BE2C (cell line): ENCODE data around the gene ZNF764. TPM values are rescaled to one million over a fixed set of nuclear protein-coding genes. Genes with fewer than 3 reads are reported as not detected.

ENCODE experiments used
- DNase-seq: peaks from one replicate; pipeline ENCODE4 v3.0.0-alpha.2; 2020
- H3K27me3 ChIP-seq: fragments of 250-450 bp; sonication (Bioruptor Pico); 2 replicates; pipeline ENCODE4 v1.5.1; 2020; ENCODE audit warnings: mild to moderate bottlenecking
- H3K36me3 ChIP-seq: fragments of 250-450 bp; sonication (Bioruptor Pico); 2 replicates; pipeline ENCODE4 v1.5.1; 2020; ENCODE audit warnings: mild to moderate bottlenecking
- H3K4me1 ChIP-seq: fragments of 250-450 bp; sonication (Bioruptor Pico); 2 replicates; pipeline ENCODE4 v1.5.1; 2020
- H3K4me3 ChIP-seq: 2 replicates; pipeline ENCODE4 v1.5.1; 2011; ENCODE audit warnings: low read depth, low read length
- H3K9me3 ChIP-seq: fragments of 250-450 bp; sonication (Bioruptor Pico); 2 replicates; pipeline ENCODE4 v1.5.1; 2020
- CTCF ChIP-seq: IDR thresholded peaks from 2 replicates; pipeline ENCODE4 v1.5.1; 2012; ENCODE audit warnings: mild to moderate bottlenecking, low read depth, low read length
- polyA plus RNA-seq: library from polyadenylated mRNA; unstranded; fragments of >200 nt; gene quantifications from one replicate; pipeline ENCODE4 v1.2.1, GENCODE V29; 2012; ENCODE audit warnings: low read depth, missing spikeins; ENCODE audit not compliant: insufficient read length, insufficient read depth

Gene ZNF764
- 20.1 TPM for polyA plus RNA-seq

GRCh38 chr16:30557957-30558788 is at the start of gene ZNF764:
TSS of gene ZNF764 (minus strand) at chr16:30558374. CDS start at chr16:30558182, 192 bp downstream.
- TF ChIP-seq CTCF: no peak
- DNase-seq: peak; percentile 96
- peak within 1 kb of the TSS; percentile 85 for H3K4me3 ChIP-seq

GRCh38 chr16:30606004-30606403 is 47.8 kb upstream of the ZNF764 start:
- no peaks in the 10 kb centered on the region for H3K27me3 ChIP-seq
- H3K4me3 ChIP-seq: no peak overlapping the region
- DNase-seq: no peak
- peaks cover 38% of the 10 kb centered on the region for H3K36me3 ChIP-seq
- no peak for TF ChIP-seq CTCF
- no peaks in the 10 kb centered on the region for H3K4me1 ChIP-seq
- H3K9me3 ChIP-seq: no peaks in the 10 kb centered on the region

More at GRCh38 chr16:30557957-30558788, at the start of gene ZNF764:
- H3K36me3 ChIP-seq: peaks cover 19% of the 10 kb centered on the region
- H3K27me3 ChIP-seq: no peaks in the 10 kb centered on the region
- H3K9me3 ChIP-seq: no peaks in the 10 kb centered on the region
- no peaks in the 10 kb centered on the region for H3K4me1 ChIP-seq

GRCh38 chr16:30605158-30605557 is 47.0 kb upstream of the ZNF764 start:
- TF ChIP-seq CTCF: no peak
- DNase-seq: no peak
- H3K27me3 ChIP-seq: no peaks in the 10 kb centered on the region
- no peak overlapping the region for H3K4me3 ChIP-seq
- no peaks in the 10 kb centered on the region for H3K9me3 ChIP-seq
- H3K4me1 ChIP-seq: no peaks in the 10 kb centered on the region
- peaks cover 38% of the 10 kb centered on the region for H3K36me3 ChIP-seq

GRCh38 chr16:30604316-30604947 is 46.3 kb upstream of the ZNF764 start:
- Histone ChIP-seq H3K4me3 (no peak overlapping the region), H3K4me1 (no peaks in the 10 kb centered on the region), H3K9me3 (no peaks in the 10 kb centered on the region), H3K36me3 (peaks cover 34% of the 10 kb centered on the region), H3K27me3 (no peaks in the 10 kb centered on the region)
- TF ChIP-seq CTCF: no peak
- no peak for DNase-seq

GRCh38 chr16:30603945-30604315 is 45.8 kb upstream of the ZNF764 start:
- no peak for TF ChIP-seq CTCF
- H3K9me3 ChIP-seq: no peaks in the 10 kb centered on the region
- peaks cover 34% of the 10 kb centered on the region for H3K36me3 ChIP-seq
- no peak overlapping the region for H3K4me3 ChIP-seq
- no peaks in the 10 kb centered on the region for H3K4me1 ChIP-seq
- no peak for DNase-seq
- H3K27me3 ChIP-seq: no peaks in the 10 kb centered on the region
